GM15510 (cell line): ENCODE measurements around the gene CTNNA1.

Experiments used
- POLR2A ChIP-seq: IDR thresholded peaks from 3 replicates; pipeline ENCODE4 v1.6.1; 2011; ENCODE audit warnings: borderline replicate concordance; ENCODE audit not compliant: insufficient read length; ENCODE audit errors: extremely low read depth

The CTNNA1 gene

DNA sequence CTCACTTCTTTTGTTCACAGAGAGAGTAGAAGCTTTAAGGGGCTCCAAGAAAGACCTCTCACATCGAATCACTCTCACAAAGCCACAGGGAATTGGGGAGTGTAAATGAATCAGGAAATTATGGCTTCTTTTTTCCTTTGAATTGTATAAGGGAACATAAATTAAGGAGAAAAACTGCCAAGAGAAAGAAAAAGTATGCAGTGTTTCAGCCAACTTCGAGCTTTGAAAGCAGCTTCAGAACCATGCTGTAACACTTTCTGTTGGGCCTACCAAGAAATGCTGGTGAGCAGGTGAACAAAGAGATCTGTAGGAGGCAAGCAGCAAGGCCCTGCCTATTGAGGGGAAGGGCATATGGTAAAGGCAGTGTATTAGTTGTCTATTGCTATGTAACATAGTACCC, 33.4 kb upstream of the CTNNA1 start:
- no peak for TF ChIP-seq POLR2A

DNA sequence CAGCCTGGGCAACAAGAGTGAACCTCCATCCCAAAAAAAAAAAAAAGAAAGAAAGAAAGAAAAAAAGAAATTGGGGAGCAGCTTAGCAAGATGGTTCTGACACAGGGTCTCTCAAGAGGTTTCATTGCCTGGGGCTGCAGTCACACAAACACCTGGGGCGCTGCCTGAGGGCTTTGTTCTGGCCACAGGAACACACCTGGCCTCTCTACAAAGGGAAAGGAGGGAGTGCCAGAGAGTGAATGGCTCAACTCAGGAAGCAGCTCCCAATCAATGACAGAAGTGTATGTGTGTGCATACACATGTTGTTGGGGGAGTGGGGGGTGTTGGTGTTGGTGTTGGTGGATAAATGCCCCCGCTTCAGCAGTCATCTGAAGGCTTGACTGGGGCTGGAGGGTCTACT, 32.4 kb upstream of the CTNNA1 start:
- no peak for TF ChIP-seq POLR2A

DNA sequence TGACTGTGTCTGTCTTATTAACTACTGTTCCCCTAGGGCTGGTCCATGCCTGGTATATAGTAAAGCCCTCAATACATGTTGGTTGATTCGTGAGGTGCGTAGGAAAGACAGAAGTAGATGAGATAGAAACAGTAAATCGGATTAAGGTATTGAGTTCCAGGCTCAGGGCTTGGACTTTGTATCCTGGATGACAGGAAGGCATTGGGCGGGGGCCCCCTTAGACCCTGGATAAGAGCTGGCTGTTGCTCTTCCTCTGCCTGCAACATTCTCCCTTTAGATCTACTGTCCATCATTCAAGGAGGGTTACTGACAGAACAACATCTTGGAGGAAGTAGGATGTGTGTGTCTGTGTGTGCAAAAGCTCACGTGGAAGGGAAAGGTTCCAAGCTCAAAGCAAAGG, 31.2 kb upstream of the CTNNA1 start:
- TF ChIP-seq POLR2A: no peak

DNA sequence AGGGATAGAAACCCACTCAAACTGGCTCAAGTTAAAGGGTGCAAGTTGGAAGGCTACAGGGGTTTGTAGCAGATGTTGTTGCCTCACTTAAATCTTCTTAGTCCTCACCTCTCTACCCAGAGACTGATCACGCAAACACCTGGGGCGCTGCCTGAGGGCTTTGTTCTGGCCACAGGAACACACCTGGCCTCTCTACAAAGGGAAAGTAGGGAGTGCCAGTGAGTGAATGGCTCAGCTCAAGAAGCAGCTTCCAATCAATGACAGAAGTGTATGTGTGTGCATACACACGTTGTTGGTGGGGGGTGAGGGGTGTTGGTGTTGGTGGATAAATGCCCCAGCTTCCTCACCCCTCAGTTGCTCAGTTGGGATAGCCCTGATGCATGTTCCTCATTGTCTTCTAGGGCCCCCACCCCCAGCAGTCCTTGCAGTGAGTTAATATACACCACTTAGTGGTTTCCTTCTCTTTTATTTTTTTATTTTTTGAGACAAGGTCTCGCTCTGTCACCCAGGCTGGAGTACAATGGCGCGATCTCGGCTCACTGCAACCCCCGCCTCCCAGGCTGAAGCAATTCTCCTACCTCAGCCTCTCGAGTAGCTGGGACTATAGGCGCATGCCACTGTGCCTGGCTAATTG, 30.6 kb upstream of the CTNNA1 start:
- TF ChIP-seq POLR2A: no peak

DNA sequence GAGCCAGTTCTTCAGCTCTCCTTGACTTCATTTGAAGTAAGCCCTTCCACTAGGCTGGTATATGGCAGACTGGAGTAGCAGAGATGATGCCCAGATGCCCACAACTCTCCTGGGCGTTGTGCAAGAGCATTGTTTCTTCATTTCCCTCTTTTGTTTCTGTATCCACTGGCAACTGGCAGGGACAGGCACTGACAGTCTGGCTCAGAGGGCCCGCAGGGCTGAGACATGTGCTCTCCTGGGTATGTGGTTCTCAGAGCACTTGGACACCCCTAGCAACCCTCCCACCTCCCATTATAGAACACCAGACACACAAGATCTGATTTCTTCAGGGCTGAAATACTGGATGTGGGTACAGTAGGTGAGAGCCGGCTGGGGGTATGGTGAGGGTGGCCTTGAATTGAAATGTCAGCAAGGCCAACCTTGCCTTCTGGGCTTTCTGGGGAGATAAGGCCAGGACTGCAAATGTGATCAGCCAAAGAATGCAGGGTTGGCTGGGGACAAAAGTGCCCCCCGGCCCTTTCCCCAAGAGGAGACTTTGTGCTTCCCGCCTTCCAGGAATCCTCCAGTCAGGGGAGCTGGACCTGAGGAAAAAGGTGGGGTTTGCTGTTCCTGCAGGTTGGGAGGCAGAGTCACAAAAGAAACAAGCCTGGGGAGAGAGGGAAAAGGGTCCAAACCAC, 28.6 kb upstream of the CTNNA1 start:
- no peak for TF ChIP-seq POLR2A

DNA sequence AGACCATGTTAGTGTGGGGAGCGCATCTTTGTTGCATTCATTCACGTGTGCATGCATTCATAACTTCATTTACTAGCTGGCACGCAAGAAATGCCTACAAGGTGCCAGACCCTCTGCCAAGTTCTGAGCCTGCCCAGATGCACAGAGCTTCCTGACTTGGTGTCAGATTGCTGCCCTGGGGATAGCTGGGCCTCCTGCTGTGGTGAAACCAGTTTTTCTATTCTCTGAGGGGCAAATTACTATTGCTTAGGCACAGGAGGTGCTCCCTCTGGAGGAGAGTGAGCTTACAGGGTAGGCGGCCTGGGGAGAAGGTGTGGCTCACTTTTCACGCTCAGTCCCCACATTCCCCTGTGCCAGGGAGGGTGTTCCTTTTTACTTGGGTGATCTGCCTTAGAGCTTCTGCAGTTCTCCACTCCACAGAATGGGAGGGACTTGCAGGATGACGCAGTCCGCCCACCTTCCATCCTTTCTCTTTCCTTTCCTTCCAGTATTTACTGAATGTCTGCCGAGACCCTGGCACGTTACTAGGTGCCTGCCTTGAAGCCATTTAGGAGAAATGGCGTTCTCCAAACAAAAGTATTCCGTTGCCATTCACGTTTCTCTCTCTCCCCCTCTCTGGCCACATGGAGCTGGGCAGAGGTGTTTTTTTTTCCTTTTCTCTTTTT, 27.9 kb upstream of the CTNNA1 start:
- TF ChIP-seq POLR2A: no peak

DNA sequence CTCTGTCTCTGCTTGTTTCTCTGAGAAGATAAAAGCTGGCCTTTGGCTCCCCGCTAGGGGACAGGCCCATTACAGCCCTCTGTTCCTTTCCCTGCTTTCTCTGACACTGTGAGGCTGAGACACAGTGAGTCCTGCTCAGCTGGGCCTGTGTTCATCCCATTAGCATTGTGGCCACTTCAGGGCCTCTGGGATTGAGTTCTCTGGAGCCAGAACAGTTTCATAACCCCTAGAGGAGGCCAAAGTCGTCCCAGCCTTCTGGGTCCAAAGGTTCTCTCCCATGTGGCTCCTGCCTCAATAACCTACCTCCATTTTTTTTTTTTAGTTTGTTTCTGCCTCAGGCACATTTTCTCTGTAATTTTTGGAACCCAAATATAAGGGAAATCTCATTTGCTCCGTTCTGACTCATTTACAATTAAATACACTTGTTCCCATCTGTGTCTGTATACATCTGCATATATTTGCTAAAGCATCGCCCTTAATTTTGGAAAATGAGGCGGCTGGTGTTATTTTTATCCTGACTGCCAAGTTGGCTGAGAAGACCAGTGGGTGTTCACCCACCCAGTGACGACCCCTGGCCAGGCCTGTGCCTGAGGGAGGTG, 27.3 kb upstream of the CTNNA1 start:
- no peak for TF ChIP-seq POLR2A

DNA sequence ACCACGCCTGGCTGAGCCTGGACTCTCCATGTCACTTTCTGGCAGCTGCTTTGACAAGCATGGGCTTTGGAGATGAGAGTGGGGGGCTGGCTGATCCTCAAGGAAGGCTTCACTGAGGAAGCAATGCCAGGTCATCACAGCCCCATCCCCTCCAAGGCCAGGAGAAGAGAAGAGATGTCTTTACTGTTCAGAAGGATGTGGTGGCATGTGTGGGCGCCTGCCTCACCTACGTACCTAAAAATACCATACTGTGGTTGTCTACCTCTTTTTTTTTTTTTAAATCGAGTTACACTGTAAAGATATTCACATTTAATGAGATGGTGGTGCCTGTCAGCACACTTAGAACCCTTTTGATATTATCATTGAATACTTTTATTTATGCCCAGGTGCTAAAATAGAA, 26.4 kb upstream of the CTNNA1 start:
- no peak for TF ChIP-seq POLR2A

DNA sequence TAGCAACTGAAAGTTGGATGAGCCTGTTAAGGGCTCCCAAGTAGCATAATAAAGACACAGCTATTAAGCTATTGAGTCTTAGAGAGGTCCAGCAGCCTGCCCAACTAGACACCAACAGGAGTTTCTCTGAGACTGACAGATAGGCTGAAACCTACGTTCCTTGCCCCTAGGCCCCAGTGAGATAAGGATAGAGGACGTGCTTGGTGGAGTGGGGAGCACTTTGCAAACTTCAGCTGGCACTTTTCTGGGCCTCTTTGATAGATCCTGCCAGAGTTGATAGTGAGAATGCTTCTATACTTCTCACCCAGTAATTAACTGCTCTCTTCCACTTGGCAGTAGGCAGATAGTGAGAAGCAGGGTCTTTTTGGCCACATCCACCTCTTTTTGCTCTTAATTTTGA, 20.8 kb upstream of the CTNNA1 start:
- no peak for TF ChIP-seq POLR2A

DNA sequence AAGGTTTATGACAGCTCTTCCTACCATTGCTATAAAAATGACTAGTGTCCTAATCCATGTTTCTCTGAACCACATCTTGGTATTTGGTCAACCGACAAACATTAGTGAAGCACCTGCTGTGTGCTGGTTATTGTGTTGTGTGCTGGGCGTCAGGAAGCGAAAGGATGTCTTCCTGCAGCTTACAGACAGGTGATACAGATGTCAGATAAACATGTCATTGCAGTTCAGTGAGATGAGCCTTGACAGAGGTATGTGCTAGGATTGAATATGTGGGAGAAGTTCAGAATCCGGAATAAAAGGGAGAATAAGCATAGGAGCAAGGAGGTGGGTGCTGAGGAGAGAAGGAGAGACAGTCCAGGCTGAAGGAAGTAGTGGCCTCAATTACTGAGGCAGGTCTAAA, 20.3 kb upstream of the CTNNA1 start:
- TF ChIP-seq POLR2A: no peak

DNA sequence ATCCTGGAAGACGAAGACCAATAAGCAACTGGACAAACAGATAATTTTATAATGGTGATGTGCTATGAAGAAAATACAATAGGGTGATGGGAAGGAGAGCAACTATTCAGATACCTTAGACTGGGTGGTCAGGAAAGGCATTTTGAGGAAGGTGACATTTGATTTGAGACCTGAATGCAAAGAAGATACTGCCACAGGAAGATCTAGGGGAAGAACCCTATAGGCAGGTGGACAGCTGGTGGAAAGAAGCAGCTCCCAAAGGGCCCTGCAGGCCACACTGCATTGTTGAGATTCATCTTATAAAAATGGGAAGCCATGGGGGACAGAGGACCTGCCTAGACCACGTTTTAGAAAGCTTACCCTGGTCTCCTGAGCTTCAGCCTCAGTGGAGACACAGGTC, 19.7 kb upstream of the CTNNA1 start:
- TF ChIP-seq POLR2A: no peak

DNA sequence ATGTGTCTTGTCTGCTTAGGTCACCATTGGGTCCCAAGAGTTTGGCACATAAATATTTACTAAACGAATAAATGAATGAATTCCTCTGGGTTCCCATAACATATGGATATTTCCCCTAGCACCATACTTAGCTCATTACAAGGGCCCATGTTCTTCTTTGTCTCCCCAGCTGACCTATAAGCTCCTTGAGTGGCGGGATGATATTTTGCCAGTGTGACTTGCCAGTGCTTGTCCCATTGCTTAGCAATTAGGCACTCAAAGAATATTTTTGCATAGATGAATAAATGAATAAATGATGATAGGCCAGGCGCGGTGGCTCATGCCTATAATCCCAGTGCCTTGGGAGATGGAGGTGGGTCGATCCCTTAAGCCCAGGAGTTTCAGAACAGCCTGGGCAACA, 16.9 kb upstream of the CTNNA1 start:
- no peak for TF ChIP-seq POLR2A

DNA sequence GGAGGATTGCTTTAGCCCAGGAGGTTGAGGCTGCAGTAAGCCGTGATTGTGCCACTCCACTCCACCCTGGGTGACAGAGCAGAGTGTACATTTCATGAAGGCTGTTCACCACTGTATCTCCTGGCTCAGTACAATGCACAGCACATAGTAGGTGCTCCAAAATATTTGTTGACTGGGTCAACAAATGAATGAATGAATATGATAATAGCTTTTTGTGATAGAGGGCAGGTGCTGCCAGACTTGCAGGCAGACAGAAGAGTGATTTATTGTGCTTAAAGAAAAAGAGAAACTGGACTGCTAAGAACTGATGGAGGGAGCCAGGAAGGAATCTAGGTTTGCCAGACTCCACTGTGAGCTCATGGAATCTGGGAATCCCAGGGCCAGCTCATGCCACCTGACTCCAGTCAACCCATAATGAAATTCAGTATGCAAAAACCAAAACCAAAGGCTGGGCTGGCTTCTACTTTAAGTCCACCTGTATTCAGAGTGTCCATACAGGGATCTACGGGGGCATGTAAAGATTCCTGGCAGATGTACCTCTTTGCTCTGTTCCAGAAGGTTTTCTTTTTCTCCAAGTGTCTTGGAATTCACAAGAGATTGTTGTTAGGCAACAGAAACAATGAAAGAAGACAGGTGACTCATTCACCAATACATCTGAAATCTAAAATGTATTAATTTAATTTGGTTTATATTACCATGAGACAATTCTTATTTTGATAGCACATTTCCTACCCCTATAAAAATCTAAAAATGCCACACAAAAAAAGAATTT, 15.5 kb upstream of the CTNNA1 start:
- no peak for TF ChIP-seq POLR2A

DNA sequence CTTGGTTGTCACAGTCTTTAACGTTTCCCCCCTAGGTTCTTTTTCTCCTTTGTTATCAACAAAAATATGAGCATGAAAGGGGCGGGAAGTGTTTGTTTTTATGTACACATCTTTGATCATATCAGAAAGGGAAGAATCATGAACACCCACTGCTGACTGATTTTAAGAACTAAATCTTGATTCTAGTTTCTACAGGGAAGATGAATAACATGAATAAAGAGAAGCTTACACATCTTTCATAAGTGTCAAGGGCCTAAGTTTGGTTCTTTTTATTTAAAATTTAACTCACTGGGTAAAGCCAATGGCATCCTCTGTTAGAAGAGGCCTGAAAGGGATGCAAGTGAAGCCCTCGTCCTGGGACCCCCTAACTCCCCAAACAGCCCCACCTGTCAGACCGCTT, 14.8 kb upstream of the CTNNA1 start:
- TF ChIP-seq POLR2A: no peak

DNA sequence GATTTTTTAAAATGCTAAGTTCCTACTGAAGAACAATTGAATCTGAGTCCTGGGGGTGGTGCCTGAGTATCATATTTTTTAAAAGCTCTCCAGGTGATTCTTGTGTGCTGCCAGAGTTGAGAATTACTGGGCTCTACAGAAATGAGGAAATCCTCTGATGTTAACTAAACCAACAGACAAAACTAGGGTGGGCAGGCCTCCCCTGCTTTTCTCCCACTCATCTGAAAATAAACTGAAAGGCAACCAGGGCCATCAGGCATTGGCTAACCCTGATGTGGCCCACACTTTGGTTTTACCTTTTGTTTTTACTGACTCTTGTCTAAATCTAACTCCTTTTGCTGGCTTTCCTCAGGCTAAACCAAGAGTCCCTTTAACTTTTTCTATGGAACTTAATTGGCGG, 13.3 kb upstream of the CTNNA1 start:
- TF ChIP-seq POLR2A: no peak
